ENCODE data around the gene SENP6. TPM values are rescaled to one million over a fixed set of nuclear protein-coding genes. Genes with fewer than 3 reads are reported as not detected.

SENP6 gene
- total RNA-seq, 2 experiments from 2014 or later: 54.0 to 57.7 TPM

- Mint-ChIP-seq H3K36me3 (ENCODE audit: low read depth) (no peaks in the 10 kb centered on the region), H3K27ac (no peak overlapping the region), H3K4me1 (ENCODE audit: low read depth) (no peaks in the 10 kb centered on the region), H3K4me3 (no peak overlapping the region), H3K27me3 (ENCODE audit: low read depth) (peaks cover 23% of the 10 kb centered on the region), H3K9me3 (no peaks in the 10 kb centered on the region)
- intact Hi-C loops (cut with micrococcal nuclease): no loop called here
- CTCF ChIA-PET: no interaction called here
- no peak for DNase-seq
Measured at GRCh38 chr6:75760320-75760719, 158.6 kb downstream of the SENP6 start.

GRCh38 chr6:75761489-75761888 lies 159.8 kb downstream of the SENP6 start:
- H3K4me3 Mint-ChIP-seq: no peak overlapping the region
- no peak overlapping the region for H3K27ac Mint-ChIP-seq
- intact Hi-C loops (cut with micrococcal nuclease): no loop called here
- no peaks in the 10 kb centered on the region for H3K36me3 Mint-ChIP-seq (ENCODE audit: low read depth)
- no peaks in the 10 kb centered on the region for H3K4me1 Mint-ChIP-seq (ENCODE audit: low read depth)
- peaks cover 23% of the 10 kb centered on the region for H3K27me3 Mint-ChIP-seq (ENCODE audit: low read depth)
- CTCF ChIA-PET: no interaction called here
- H3K9me3 Mint-ChIP-seq: no peaks in the 10 kb centered on the region
- DNase-seq: no peak

- H3K27ac Mint-ChIP-seq: no peak overlapping the region
- DNase-seq: no peak
- no peak overlapping the region for H3K4me3 Mint-ChIP-seq
- no peaks in the 10 kb centered on the region for H3K9me3 Mint-ChIP-seq
- H3K36me3 Mint-ChIP-seq (ENCODE audit: low read depth): no peaks in the 10 kb centered on the region
- CTCF ChIA-PET: no interaction called here
- intact Hi-C loops (cut with micrococcal nuclease): no loop called here
- peaks cover 23% of the 10 kb centered on the region for H3K27me3 Mint-ChIP-seq (ENCODE audit: low read depth)
- H3K4me1 Mint-ChIP-seq (ENCODE audit: low read depth): no peaks in the 10 kb centered on the region
Measured at GRCh38 chr6:75762063-75762462, 160.4 kb downstream of the SENP6 start.

DNA sequence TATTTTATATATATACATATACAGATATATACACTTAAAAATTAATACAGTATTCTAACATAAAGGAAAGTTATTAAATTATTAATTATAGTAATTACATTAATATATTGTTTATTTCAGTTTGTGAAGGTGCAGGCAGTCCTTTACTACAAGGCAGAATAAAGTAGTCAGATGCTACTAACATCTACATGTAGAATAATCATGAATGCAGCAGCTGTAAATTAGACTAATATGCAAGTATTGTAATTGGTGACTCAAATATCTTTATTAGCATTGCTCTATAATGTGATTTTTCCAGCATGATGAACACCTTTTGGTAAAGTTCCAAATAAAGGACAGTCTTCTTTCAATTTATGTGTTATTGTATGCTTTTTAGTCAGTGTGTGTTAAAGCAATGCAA lies 164.7 kb downstream of the SENP6 start:
- intact Hi-C loops (cut with micrococcal nuclease): no loop called here
- Mint-ChIP-seq H3K27ac (no peak overlapping the region), H3K27me3 (ENCODE audit: low read depth) (peaks cover 15% of the 10 kb centered on the region), H3K4me3 (no peak overlapping the region), H3K9me3 (no peaks in the 10 kb centered on the region), H3K36me3 (ENCODE audit: low read depth) (no peaks in the 10 kb centered on the region), H3K4me1 (ENCODE audit: low read depth) (no peaks in the 10 kb centered on the region)
- CTCF ChIA-PET: no interaction called here
- no peak for DNase-seq

Other genes starting within 250 kb of the SENP6 start
- gene FILIP1, start 108.1 kb upstream of the SENP6 start, total RNA-seq: not detected
- 1 to 10 TPM; 1.8 to 2.0 TPM for gene MYO6, start 147.4 kb downstream of the SENP6 start, total RNA-seq